SK-N-SH treated with all-trans-retinoic acid at 6 μM for 48 hours (cell line): Measurements from ENCODE around the gene SFXN2.
"Not testable (repeated sequence)": the region's sequence is repeated elsewhere in the genome, so short reads cannot be mapped to it uniquely, and the experiment has no call there.

ENCODE experiments used
- ATAC-seq: fragments of 200-7000 bp; cut with Tn5 transposase; 3 replicates; pipeline ENCODE4 v1.9.1; 2020; ENCODE audit warnings: mild to moderate bottlenecking, moderate library complexity
- ARNTL ChIP-seq: fragments of 450-650 bp; formaldehyde crosslinking; IDR thresholded peaks from 2 replicates; pipeline ENCODE4 v1.5.0; 2020; ENCODE audit warnings: low read depth, mild to moderate bottlenecking, moderate library complexity, borderline replicate concordance
- BACH2 ChIP-seq: fragments of 250-450 bp; sonication (Bioruptor Pico); IDR thresholded peaks from 2 replicates; pipeline ENCODE4 v1.9.0; 2021; ENCODE audit warnings: mild to moderate bottlenecking, borderline replicate concordance
- CREB5 ChIP-seq: fragments of 250-450 bp; sonication (Bioruptor Pico); IDR thresholded peaks from 2 replicates; pipeline ENCODE4 v1.5.1; 2020; ENCODE audit warnings: low read depth, mild to moderate bottlenecking, moderate library complexity
- CSDC2 ChIP-seq: fragments of 250-450 bp; sonication (Bioruptor Pico); IDR thresholded peaks from 2 replicates; pipeline ENCODE4 v1.5.0; 2020; ENCODE audit warnings: mild to moderate bottlenecking, moderate library complexity
- CSRNP3 ChIP-seq: fragments of 250-450 bp; sonication (Bioruptor Pico); IDR thresholded peaks from 2 replicates; pipeline ENCODE4 v1.5.1; 2021; ENCODE audit warnings: mild to moderate bottlenecking, moderate library complexity
- ESRRG ChIP-seq: fragments of 250-450 bp; sonication (Bioruptor Pico); IDR thresholded peaks from 2 replicates; pipeline ENCODE4 v1.6.1; 2021; ENCODE audit warnings: mild to moderate bottlenecking
- GLIS3 ChIP-seq: fragments of 250-450 bp; sonication (Bioruptor Pico); IDR thresholded peaks from 2 replicates; pipeline ENCODE4 v1.5.0; 2020; ENCODE audit warnings: mild to moderate bottlenecking, moderate library complexity
- ISL1 ChIP-seq: fragments of 250-450 bp; sonication (Bioruptor Pico); IDR thresholded peaks from 2 replicates; pipeline ENCODE4 v2.1.2; 2022; ENCODE audit warnings: mild to moderate bottlenecking, moderate library complexity
- OSR1 ChIP-seq: fragments of 250-450 bp; sonication (Bioruptor Pico); IDR thresholded peaks from 2 replicates; pipeline ENCODE4 v1.8.0; 2022; ENCODE audit warnings: moderate library complexity, mild to moderate bottlenecking, inconsistent platforms
- POU6F1 ChIP-seq: fragments of 250-450 bp; sonication (Bioruptor Pico); IDR thresholded peaks from 2 replicates; pipeline ENCODE4 v1.8.0; 2021; ENCODE audit warnings: low read depth, mild to moderate bottlenecking, moderate library complexity, borderline replicate concordance
- PPARA ChIP-seq: fragments of 250-450 bp; sonication (Bioruptor Pico); IDR thresholded peaks from 2 replicates; pipeline ENCODE4 v1.5.0; 2020; ENCODE audit warnings: mild to moderate bottlenecking, borderline replicate concordance
- RARB ChIP-seq: fragments of 250-450 bp; sonication (Bioruptor Pico); IDR thresholded peaks from 2 replicates; pipeline ENCODE4 v1.8.0; 2021; ENCODE audit warnings: mild to moderate bottlenecking, moderate library complexity
- SNAI2 ChIP-seq: fragments of 250-450 bp; sonication (Bioruptor Pico); IDR thresholded peaks from 2 replicates; pipeline ENCODE4 v1.5.0; 2020; ENCODE audit warnings: mild to moderate bottlenecking, moderate library complexity
- TCF4 ChIP-seq: fragments of 250-450 bp; sonication (Bioruptor Pico); IDR thresholded peaks from 2 replicates; pipeline ENCODE4 v1.8.0; 2021; ENCODE audit warnings: mild to moderate bottlenecking, moderate library complexity, borderline replicate concordance
- TOX ChIP-seq: fragments of 250-450 bp; sonication (Bioruptor Pico); IDR thresholded peaks from 2 replicates; pipeline ENCODE4 v1.8.0; 2021; ENCODE audit warnings: mild to moderate bottlenecking, moderate library complexity, borderline replicate concordance
- TSHZ2 ChIP-seq: fragments of 250-450 bp; sonication (Bioruptor Pico); IDR thresholded peaks from 2 replicates; pipeline ENCODE4 v1.5.0; 2020; ENCODE audit warnings: mild to moderate bottlenecking, moderate library complexity
- ZC3H10 ChIP-seq: fragments of 250-450 bp; sonication (Bioruptor Pico); IDR thresholded peaks from 2 replicates; pipeline ENCODE4 v1.5.1; 2021; ENCODE audit warnings: mild to moderate bottlenecking, moderate library complexity
- ZFP3 ChIP-seq: fragments of 250-450 bp; sonication (Bioruptor Pico); IDR thresholded peaks from 2 replicates; pipeline ENCODE4 v1.5.0; 2020; ENCODE audit warnings: mild to moderate bottlenecking, moderate library complexity
- ZFP30 ChIP-seq: fragments of 450-650 bp; formaldehyde crosslinking; IDR thresholded peaks from 2 replicates; pipeline ENCODE4 v1.5.0; 2022; ENCODE audit warnings: mild to moderate bottlenecking, moderate library complexity
- ZNF565 ChIP-seq: fragments of 450-650 bp; formaldehyde crosslinking; conservative IDR thresholded peaks from 2 replicates; pipeline ENCODE4 v1.5.0; 2020; ENCODE audit warnings: low read depth, mild to moderate bottlenecking, moderate library complexity
- ZNF70 ChIP-seq: fragments of 450-650 bp; formaldehyde crosslinking; IDR thresholded peaks from 2 replicates; pipeline ENCODE4 v1.5.0; 2020; ENCODE audit warnings: mild to moderate bottlenecking, moderate library complexity
- ZNF8 ChIP-seq: fragments of 450-650 bp; formaldehyde crosslinking; IDR thresholded peaks from 2 replicates; pipeline ENCODE4 v1.5.0; 2020; ENCODE audit warnings: mild to moderate bottlenecking, moderate library complexity

SFXN2 gene

GRCh38 chr10:102713814-102714620 is 419 bp upstream of the SFXN2 start, which contains the start of gene ARL3:
Gene ARL3 (minus strand): TSS chr10:102714397. CDS start chr10:102714275, 122 bp downstream.
- TF ChIP-seq OSR1 (CRISPR knock-in tag) (no peak), ZFP3 (CRISPR knock-in tag) (no peak), BACH2 (no peak), TCF4 (CRISPR knock-in tag) (no peak), ZFP30 (CRISPR knock-in tag) (no peak), SNAI2 (CRISPR knock-in tag) (no peak), GLIS3 (CRISPR knock-in tag) (no peak)
- ATAC-seq, result peak; percentile 94

- no peak for ATAC-seq
- TF ChIP-seq ZC3H10 (no peak), ZNF8 (CRISPR knock-in tag) (no peak), POU6F1 (no peak), ESRRG (CRISPR knock-in tag) (no peak), ZFP3 (CRISPR knock-in tag) (no peak), ZNF70 (no peak)
Observed at GRCh38 chr10:102715880-102716279, 1.4 kb downstream of the SFXN2 start.

- not testable (repeated sequence) for ATAC-seq
Observed at GRCh38 chr10:102716900-102717565, 2.6 kb downstream of the SFXN2 start.

- no peak for ATAC-seq
- TF ChIP-seq PPARA (CRISPR knock-in tag) (no peak), TSHZ2 (CRISPR knock-in tag) (no peak), ZNF70 (no peak), CSDC2 (CRISPR knock-in tag) (no peak), POU6F1 (no peak), TOX (CRISPR knock-in tag) (no peak), CSRNP3 (no peak), CREB5 (CRISPR knock-in tag) (no peak), ISL1 (CRISPR knock-in tag) (no peak), ZFP30 (CRISPR knock-in tag) (no peak), ZFP3 (CRISPR knock-in tag) (no peak), BACH2 (no peak), ARNTL (CRISPR knock-in tag) (no peak), RARB (CRISPR knock-in tag) (no peak), TCF4 (CRISPR knock-in tag) (no peak), ESRRG (CRISPR knock-in tag) (no peak), ZNF565 (CRISPR knock-in tag) (no peak)
Observed at GRCh38 chr10:102718220-102718619, 3.8 kb downstream of the SFXN2 start.
